HG03571 (cell line): ENCODE results near the gene SLC4A8.

Experiments
- ATAC-seq: cut with Tn5 transposase; IDR thresholded peaks from one replicate; pipeline ENCODE4 v1.9.1; 2021; ENCODE audit not compliant: unreplicated experiment

The SLC4A8 gene

DNA sequence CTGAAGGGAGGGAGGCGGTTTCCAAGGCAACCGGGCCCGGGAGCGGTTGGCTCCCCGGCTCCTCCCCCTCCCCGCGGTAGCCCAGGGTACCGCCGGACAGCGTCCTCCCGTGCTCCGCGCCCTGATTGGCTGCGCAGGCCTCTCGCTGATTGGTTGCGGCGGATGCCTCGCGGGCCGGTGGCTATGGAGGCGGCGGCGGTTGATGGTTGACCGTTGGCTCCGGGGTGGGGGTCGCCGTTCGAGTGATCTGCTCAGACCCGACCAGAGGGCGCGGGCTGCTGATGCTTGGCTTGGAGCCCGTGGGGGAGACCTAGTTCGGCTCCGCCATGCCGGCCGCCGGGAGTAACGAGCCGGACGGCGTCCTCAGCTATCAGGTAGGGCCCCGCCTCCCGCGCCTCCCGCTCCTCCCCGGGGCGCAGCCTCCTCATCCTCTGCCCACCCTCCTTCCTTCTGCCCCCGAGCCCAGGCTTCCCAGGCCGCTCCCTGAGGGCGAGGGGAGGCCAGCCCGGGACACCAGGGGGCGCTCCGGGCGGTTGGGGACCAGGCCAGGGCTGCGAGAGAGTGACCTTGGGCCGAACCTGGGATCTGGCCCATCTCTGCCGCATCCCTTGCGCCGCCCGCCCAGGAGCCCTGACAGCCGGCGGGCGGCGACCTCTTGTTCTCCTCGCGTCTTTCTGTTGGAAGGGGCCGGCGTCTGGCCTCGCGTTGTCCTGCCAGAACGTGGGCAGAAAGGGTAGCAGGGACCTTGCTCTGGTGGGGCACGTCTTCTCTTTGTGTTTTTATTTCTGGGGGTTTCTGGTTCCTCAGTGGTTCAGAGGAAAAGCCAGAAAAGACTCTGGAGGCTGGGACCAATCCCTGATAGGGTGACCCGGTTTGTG lies at the start of gene SLC4A8:
TSS of gene SLC4A8 (plus strand) at position 170 of the 878 bp plus-strand sequence. CDS start at position 327, 157 bp downstream.
- ATAC-seq, result peak; percentile 92

DNA sequence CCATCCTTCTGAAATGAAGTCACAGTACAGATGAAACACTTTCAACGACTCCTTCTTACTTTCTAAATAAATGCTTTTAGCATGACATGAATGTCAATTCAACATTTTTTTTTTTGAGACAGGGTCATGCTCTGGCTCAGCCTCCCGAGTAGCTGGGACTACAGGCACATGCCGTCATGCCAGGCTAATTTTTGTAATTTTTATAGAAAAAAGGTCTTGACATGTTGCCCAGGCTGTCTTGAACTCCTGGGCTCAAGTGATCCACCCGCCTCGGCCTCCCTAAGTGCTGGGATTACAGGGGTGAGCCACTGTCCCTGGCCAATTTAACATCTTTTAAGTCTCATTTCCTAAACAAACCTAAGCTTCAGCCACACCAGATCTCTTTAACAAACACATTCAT lies 49.8 kb upstream of the SLC4A8 start:
- no peak for ATAC-seq

DNA sequence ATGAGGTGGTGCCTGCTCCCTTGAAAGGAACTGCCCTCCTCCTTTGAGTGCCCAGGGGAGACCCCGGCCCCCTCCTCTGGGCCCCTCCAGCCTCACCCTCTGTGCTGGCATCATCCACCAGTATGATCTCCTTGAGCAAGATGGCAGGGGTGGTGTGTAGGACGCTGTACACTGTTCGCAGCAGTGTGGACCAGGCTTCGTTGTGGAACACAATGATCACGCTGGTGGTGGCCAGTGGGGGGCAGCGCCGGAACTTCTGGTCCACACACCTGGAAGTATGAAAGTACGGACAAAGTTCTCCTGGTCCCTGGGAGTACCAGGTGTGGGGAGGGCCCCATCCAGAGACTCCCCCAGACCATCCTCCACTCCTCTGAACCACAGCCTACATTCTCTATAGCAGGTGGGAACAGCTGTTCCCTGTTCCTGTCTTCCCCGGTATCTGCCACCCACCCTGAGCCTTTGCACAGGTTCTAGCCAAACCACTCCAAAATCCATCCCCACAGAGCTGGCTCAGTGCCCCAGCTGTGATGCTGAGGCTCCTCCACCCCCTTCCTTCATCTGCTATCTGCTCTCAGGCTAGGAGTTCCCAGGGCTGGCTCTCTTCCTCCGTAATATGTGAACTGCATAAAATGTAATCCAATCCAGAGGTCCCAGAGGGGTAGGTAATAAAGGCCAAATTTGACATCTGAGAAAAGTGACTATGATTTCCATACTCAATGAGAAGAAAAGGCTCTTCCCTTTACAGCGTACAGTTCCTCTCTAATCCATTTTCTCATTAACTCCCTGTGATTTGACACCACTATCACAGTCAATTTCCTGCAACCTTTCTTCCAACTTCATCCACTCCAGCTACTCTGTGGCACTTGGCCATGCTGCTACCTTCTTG lies 47.3 kb upstream of the SLC4A8 start:
- ATAC-seq, result no peak

DNA sequence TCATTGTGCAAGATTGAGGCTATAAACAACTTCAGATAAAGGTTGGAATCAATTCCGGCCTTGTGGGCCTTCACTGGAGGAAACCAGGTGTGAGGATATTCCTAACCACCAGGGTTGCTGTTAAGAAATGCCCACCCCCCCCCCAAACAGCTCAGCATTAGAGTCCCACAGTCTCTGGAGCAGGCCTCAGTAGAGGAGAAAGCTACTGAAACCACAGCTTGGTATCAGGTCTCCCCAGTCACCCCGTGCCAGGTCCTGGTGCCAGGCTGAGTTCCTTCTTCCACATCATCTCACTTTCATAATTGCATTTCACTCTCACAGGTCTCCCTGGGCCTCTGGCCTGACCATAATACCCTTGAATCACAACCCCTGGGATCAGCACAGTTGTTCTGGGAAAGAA lies 45.9 kb upstream of the SLC4A8 start:
- ATAC-seq, result no peak

DNA sequence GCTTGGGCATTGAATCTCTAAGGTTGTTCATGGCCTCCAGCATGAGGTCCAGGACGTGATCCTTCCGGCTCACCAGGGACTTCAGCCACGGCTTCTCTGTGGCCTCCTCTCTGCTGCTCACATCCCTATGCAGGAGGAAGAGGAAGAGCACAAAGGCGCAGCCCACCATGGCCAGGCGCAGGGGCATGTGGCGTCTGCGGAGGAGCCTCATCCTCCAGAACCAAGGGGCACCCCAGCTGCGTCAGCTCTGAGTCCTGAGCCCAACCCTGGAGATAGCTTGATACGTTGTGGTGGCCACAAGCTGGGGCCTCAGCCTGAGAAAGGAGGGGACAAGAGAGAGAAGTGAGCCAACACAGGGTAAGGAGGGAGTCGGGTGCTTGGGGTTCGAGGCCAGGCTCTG lies 45.1 kb upstream of the SLC4A8 start:
- ATAC-seq, result no peak

DNA sequence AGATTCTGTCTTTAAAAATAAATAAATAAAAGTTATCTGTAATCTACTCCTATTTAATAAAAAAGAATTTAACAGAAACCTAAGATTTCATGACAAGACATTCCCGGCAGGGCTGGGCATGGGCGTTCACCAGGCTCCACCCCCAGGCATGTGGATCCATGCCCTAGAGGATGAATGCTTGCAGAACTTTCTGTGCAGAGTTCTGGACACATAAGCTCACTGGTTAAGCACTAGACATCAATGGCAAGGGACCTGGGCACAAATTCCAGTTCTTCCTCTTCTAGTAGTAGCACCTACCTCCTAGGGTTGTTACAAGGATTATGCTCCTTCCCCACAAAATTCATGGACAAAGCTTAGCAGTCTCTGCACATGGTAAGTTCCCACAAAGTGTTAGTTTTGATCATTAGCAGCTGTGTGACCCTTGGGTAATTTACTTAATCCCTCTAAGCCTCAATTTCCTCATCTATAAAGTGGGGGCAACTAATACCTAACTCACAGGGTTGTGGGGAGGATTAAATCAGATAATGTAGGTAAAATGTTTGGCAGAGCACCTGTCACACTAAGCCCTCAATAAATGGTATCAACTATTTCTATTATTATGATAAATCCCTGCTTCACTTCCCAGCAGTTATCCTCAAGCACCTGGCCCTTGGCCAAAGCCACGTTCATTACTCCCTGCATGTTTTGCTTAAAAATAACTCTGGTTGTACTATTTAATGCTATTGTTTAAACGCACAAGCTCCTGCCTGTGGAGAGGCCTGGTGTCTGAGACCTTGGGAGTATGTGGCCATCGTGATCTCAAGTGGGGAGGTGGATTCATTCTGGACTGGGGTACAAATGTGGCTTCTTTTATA lies 43.2 kb upstream of the SLC4A8 start:
- no peak for ATAC-seq

DNA sequence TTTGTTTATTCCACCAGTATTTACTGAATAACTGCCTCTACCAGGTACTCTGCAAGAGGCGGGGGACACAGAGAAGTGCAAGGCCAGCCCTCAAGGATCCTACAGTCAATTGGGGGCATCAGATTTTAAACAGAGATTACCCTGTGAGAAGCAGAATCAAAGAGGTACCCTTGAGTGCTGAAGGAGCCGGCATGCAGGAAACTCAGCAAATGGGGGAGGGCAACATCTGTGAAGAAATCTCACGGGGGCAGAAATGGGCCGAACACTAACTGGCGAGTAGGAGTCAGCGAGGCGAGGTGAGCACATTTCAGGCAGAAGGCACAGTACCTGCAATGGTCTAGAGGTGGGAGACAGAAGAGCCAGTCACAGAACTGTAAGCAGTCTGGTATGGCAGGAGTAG lies 42.5 kb upstream of the SLC4A8 start:
- ATAC-seq, result no peak

DNA sequence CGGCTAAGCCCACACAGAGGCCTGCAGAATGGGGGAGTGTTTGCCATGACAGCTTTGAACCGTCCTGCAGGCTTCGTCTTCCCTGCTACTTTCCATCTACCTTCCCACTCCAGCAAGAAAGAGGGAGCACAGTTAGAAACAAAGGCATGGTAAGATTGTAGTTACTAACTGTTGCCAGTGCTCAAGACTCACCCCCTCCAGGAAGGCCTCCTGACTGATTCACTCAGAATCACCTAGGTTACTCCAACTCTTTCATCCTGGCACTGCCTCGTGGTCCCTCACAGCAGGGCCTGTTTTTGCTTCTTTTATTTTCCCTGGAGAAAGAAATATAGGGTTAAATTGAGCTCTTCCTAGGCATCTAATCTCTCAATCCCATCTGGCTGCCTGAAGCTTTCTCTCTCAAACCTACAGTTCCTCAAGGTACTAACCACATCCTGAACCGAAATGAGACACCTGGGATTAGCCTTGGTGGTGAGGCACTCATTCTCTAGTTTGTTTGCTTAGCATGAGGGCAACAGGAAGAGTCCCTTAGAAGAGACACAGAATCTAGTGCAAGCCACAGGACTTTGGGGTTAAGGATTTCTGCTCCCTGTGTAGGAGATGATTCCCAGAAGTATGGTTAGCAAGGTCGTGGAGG lies 41.2 kb upstream of the SLC4A8 start:
- no peak for ATAC-seq

DNA sequence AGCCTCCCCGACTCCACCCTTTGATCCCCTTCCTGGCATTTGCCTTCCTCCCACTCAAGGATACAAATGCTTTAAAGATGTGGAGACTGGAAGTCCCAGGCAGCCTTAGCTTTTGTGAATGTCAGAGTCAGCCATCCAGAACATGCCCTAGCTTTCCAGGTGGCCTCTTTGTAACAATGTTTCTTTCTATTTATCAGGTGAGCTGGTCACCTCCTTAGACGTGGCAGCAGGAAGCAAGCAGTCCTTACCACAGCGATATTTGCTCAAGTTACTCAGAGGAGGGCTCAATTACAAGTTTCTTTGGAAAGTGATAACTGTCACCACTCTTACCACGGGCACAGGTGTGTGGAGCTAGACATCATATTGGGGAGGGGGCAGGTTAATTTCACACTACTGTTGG lies 38.3 kb upstream of the SLC4A8 start:
- no peak for ATAC-seq

DNA sequence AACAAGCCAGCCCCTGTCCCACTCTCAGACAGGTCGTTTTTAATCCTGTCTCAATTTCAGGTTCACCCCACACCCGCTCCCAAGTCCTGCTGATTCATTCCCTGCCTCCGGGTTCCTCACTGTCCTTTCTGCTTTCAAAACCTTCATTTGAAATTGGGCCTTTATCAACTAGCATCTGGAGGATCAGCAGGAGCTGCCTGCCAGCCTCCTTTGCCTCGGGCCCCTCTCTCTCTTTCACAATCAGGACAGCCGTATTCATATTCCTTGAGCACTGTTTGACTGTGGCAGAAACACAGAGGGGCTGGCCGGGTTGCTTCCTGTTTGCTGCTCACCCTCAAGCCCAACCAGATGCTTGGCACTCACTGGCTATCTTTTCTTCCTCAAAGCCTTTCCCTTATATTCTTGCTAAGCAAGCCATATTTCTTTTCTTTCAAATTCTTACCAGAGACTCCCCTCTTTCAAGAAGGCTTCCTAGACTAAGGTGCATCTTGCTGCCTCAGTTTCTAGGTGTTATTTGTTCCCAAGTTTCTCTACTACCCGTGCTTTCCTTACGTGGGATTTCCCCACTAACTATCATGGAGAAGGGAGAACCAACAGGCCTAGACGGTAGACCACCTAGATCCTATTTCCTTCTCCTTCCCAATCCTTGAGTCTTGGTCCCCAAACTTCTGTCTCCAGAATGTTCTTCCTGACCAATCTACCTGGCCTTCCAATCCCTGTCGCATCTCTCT lies 36.4 kb upstream of the SLC4A8 start:
- no peak for ATAC-seq

DNA sequence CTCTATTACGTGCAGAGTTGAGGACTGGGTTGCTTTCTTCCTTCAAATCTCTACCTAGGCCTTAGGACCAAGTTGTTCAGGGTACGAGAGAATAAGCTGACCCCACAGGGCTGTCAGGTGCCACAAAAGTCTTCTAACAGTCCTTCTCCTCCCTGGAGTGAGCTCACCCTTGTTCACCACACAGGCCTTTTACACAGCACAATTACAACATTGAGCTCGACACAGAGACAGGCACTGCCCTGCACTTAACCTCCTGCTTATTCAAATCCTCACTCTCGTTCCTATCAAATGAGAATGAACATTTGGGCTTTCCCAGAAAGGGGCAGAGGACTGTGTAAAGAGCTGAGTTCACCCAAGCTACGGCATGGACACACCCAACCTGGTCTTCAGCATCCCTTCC lies 35.8 kb upstream of the SLC4A8 start:
- no peak for ATAC-seq

DNA sequence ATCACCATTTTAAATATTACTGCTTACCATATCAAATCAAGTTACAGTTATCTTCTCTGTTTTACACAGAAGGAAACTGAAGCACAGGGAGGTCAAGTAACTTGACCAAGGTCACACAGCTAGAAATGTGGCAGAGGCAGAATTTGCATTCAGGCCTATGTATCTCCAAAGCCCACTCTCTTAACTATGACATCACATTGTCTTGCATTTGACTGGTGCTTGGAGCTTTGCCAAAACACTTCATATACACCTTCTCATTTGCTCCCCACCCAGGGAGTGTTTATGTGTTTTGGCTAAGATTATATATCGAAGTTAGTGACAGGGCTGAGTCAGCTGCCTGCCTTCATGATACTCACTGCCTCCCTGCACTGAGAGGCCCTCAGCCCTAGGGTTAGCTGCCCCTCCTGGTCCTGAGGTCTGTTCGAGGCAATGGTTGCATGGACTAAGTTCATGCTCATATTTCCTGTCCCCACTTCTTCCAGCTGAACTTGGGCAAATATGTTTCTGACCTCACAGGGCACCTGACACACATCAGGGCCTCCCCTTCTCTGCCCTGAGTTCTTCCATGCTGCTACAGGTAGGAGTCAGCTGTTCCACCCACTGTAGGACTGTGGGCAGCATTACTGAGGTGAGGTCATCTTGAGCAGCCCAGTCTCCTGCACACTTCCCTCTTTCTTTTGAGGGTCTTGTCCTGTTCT lies 35.2 kb upstream of the SLC4A8 start:
- no peak for ATAC-seq

DNA sequence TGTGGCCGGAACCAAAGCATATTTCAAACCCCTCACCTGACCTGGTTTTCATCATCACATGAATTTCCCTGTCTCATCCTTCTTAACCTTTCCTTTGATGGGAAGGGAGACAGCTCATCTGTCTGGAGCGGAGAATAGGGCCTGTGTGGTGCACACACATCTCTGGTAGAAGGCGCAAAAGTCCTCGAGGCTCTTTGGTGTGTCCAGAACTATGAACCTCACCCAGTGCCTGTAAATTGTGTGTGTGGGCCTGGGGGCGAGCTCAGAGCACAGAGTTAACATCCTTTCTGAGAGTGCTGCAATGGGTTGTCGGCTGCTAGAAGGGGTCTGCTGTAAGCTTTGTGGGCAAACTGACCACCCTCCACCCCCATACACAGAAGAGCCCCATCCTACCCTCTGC lies 34.2 kb upstream of the SLC4A8 start:
- ATAC-seq, result no peak

DNA sequence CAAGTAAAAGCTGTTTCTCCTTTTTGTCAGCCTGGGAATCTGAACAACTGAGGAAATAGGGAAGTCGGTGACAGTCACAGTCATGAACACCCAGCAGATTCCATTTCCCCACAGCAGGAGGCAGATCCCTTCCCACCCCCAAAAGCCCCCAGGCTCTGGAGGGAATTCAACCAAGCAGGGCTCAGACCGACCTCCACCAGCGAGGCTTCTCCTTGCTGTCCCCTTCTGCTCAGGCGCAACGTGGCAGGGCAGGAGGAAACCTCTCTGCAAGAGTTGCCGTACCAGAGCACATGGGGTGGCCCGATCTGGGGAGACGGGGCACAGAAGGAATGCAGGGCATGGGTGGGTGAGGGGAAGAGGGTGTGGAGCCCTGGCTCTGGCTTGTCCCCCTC lies 33.7 kb upstream of the SLC4A8 start:
- no peak for ATAC-seq

DNA sequence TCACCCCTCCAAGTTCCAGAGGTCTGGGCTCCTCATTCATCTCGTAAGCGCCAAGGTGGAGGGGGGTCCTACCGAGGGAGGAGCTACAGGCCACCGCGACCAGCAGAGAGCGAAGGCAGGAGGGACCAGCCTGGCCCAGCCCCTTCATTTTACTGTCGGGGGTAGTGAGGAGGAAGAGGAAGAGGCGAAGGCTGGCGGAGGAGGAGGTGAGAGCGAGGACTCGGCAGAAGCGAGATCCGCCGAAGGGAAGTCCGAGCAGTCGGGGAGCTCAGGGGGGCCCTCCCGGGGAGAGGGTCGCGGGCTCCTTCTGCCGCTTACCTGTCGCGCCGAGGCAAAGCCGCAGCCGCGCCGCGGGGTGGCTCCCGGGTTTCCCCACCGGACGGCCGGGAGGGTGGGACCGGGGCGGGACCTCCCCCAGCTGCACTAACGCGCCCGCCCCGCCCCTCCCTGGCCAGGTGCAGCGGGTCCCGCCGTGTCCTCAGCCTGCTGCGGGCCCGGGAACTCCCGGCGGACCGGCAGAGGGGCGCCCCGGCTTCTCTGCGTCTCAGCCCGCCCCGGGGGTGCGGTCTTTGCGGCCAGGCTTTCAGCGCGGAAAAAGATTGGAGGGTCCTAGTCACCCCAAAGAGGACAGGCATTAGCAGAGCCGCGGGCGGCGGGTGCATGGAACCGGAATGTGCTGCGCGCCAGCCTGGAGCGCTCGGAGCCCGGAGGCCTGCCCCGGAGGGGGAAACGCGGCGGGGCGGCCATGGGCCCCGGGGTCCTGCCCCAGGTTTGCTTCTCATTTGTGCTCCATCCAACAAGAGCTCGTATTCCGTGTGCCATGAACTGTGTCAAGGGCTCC lies 33.1 kb upstream of the SLC4A8 start, which contains the start of gene GALNT6:
TSS of gene GALNT6 (minus strand) at position 124 of the 841 bp plus-strand sequence. CDS start 11,625 bp downstream, outside the sequence.
- peak; percentile 39 for ATAC-seq

DNA sequence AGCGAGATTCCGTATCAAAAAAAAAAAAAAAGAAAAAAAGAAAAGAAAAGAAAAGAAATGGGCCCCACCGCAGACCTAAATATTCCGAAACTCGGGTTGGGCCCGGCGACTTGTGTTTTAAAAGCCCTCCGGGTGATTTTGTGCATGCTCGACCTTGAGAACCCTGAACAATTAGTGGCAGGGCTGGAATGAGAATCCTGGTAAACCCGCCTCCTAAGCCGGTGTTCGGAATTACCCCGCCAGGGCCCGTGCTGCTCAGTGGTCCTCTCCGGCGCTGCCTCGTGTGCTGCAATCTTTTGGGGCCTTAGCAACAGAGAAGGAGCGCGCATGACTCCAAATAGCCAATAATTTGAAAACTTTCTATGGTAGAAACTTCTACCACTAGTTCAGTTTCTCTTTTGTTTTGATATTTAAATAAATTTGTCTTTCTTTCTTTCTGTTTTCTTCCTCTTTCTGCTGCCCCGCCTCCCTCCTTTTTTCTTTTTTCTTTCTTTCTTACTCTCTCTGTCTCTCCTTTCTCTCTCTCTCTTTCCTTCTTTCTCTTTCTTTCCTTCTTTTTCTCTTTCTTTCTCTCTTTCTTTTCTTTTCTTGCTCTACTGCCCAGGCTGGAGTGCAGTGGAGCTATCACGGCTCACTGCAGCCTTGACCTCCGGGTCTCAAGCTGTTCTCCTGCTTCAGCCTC lies 31.9 kb upstream of the SLC4A8 start:
- peak; percentile 39 for ATAC-seq

DNA sequence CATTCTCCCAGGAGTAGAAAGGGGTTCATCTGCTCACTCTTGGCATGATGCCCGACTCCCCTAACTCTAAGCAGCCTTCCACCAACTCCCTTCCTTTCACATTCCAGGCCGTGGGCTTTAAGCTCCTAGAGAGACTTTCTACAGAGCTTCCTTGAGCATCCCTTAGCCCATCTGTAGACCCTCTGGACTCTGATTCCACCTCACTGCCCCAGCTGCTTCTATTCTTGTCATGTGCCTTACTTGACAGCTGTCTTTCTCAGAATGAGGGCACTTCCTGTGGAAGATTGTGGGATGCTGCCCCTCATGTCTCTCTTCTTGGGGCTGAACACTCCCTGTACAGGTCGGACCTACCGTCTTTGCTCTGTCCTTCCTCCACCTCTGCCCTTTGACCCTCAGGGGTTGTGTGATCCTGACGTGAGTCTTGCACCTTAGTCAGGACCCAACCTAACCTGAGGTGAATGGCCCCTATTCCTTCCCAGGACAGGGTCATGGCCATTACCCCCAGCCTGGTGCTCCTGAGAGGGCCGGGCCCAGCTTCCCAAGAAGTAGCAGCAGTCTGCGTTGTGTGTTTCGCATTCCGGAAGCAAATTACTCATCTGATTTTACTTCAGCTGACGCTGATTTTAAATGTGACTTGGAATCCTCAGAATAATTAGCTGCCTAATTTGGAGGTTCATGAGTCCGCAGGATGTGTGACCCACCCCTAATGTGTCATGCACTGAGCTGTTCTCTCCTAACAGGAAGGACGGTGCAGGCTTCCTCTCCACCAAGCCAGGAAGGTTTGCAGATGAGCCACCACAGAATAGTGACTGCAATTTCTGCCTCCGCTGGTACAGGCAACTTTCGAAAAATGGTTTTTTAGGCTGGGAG lies 30.7 kb upstream of the SLC4A8 start:
- ATAC-seq, result no peak
